Stimulated activated CD8-positive, alpha-beta memory T cell treated with anti-CD3 and anti-CD28 coated beads, Interleukin-12 subunit alpha, Interleukin-12 subunit beta, amount 100 ng/mL, for 4 hours (primary cell): ENCODE results near the gene P3H1.

ENCODE experiments used
- DNase-seq: peaks from one replicate; pipeline ENCODE4 v3.0.0-alpha.2; 2020; ENCODE audit warnings: low read depth

The P3H1 gene

GRCh38 chr1:42744148-42744413 is 22.7 kb downstream of the P3H1 start:
- no peak for DNase-seq

GRCh38 chr1:42743317-42744147 is 23.3 kb downstream of the P3H1 start:
- DNase-seq, result no peak

GRCh38 chr1:42742617-42743316 is 24.1 kb downstream of the P3H1 start:
- no peak for DNase-seq

GRCh38 chr1:42742141-42742540 is 24.7 kb downstream of the P3H1 start:
- no peak for DNase-seq

- no peak for DNase-seq
Measured at GRCh38 chr1:42741706-42742105, 25.1 kb downstream of the P3H1 start.

DNA sequence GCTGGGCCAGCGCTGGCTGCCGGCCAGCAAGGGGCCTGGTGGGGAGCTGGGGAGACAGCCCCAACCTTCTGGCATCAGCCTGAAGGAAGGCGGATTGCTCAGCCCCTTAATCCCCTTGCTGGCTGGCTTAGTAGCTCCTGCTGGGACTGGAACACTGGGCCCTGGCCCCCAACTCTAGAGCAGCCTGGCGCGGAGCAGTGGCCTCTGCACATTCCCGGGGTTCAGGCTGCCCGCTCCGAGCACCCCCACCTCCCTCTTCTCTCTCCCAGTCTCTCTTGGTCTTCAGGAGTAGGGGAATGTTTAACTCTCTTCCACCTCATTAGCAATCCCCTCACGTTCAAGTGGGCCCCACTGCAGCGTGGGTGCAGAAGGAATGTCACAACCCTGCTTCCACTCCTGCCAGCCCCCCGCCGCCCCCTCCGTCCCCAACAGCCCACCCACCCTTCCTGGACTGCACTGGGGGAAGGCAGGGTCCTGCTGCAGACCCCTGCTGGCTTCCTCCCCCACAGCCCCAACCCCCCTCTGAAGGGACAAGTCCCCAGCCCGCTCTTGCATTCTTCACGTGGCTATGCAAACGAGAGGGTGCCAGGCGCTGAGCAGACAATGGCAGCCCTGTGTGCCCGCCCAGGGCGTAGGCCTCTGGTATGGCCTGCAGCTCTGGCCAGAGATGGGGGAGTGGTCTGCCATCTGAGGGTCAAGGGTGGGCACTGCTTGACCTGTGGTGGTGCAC is 25.8 kb downstream of the P3H1 start:
- DNase-seq, result no peak

- DNase-seq, result no peak
Measured at GRCh38 chr1:42739753-42740700, 26.8 kb downstream of the P3H1 start, which contains the start of gene CLDN19. CLDN19 (minus strand) TSS chr1:42740236; CDS start chr1:42740063, 173 bp downstream.

DNA sequence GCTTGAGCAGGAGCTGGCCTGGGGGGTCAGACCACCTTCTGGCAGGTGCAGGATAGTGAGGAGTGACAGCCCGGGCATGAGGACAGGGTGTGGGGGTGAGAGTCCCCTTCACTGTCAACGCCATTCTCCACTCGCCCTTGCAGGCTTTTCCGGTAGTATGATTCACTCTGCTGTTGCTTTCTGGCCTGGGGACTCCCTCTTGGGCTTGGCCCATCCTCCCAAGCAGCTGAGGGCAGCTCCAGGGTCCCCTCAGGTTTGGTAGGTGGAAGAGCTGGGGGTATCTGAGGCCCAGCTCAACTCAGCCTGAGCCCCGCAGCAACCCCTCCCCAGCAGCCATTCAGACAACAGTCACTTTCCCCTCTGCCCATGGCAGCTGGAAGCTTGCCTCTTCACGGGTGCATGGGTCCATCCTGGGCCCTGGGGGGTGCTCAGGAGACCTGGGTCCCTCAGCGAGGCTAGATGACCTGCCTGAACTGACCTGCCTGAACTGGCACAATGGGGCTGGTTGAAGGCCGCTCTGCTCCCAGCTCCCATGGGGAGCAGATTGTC is 28.1 kb downstream of the P3H1 start:
- no peak for DNase-seq

GRCh38 chr1:42737986-42738677 is 28.7 kb downstream of the P3H1 start:
- DNase-seq, result no peak

DNA sequence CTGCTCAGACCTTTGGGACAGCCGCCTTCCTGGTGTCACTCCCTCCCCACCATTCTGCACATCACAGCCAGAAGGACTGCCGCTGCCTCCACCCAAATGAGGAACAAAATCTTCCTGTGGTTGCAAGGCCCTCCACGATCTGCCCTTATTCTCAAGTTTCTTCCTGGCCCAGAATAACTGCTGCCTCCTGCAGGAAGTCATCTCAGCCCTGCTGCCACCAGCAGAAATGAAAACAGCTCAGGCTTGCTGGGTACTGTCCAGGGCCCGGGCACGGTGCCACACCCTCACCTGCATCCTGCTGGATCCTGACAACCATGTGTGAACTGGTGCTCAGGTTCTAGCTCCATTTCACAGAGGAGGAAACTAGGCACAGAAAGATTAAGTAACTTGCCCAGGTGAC is 29.6 kb downstream of the P3H1 start:
- DNase-seq, result no peak

- no peak for DNase-seq
Measured at GRCh38 chr1:42736571-42737200, 30.1 kb downstream of the P3H1 start.

GRCh38 chr1:42736152-42736551 is 30.7 kb downstream of the P3H1 start:
- DNase-seq, result no peak

- no peak for DNase-seq
Measured at GRCh38 chr1:42735477-42736105, 31.2 kb downstream of the P3H1 start.

GRCh38 chr1:42735056-42735455 is 31.8 kb downstream of the P3H1 start:
- DNase-seq, result no peak

DNA sequence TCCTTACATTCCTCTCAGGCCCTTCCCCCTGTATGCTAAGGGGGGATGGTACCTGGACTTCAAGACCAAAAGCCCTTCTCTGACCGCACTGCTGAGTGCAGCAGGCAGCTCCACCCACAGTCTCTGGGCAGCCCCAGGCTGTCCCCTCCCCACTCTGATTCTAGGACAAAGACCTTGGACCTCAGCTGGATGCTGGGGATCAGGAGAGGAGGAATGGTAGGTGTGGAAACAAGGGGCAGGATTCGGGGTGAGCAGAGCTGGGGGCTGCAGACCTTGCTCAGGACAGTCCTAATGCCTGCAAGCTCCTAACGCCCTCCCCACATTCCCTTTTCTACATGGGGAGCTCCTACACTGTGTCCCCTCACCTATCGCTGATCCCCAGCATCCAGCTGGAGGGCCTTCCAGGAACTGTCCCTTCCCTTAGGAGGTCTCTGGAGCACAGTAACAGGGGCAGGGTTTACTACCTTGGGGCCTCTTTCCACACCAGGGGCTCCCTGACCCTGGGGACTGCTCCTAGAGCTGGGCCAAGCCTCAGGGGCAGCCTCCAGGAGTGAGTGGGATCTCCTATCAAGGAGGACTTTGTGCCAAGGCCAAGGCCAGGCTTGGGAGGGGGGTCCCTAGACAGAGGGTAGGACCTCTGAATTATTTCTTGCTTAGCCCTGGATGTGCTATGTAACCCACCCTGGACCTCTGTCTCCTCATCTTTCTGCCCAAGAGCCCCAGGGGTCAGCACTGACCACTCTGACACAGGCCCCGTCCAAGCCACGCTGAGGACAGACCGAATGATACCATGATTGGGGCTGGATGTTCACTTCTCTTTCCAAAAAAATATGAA is 32.4 kb downstream of the P3H1 start:
- DNase-seq, result no peak

- no peak for DNase-seq
Measured at GRCh38 chr1:42733415-42734200, 33.2 kb downstream of the P3H1 start.

- DNase-seq, result no peak
Measured at GRCh38 chr1:42732126-42732680, 34.6 kb downstream of the P3H1 start.

- DNase-seq, result no peak
Measured at GRCh38 chr1:42731585-42731984, 35.2 kb downstream of the P3H1 start.
